ENCODE measurements around the gene IRF7.

Gene IRF7

GRCh38 chr11:567629-568292 is 48.0 kb downstream of the IRF7 start:
- H3K36me3 ChIP-seq (replicated peaks; ENCODE audit: low read depth, low read length), result peaks cover 23% of the 10 kb centered on the region
- peaks cover 16% of the 10 kb centered on the region for H3K79me2 ChIP-seq (ENCODE audit: low read length)
- no peak overlapping the region for H2AFZ ChIP-seq (ENCODE audit: low read depth, low read length)
- peaks cover 14% of the 10 kb centered on the region for H3K4me1 ChIP-seq (ENCODE audit: low read length)
- no peak overlapping the region for H3K27ac ChIP-seq (ENCODE audit: low read length)
- H3K4me3 ChIP-seq (ENCODE audit: low read length), result peak overlapping the region; percentile 86
- peak overlapping the region; percentile 94 for H3K4me2 ChIP-seq (ENCODE audit: low read length)
- H3K9me3 ChIP-seq (ENCODE audit: insufficient read depth, low read length), result no peaks in the 10 kb centered on the region
- TF ChIP-seq CTCF (IDR thresholded peaks at IDR 0.05; ENCODE audit: low read depth, low read length), result no peak
- TF ChIP-seq EZH2phosphoT487 (IDR thresholded peaks at IDR 0.05; ENCODE audit: low read depth), result no peak
- peak overlapping the region; percentile 71 for H3K9ac ChIP-seq (ENCODE audit: low read length)
- no peaks in the 10 kb centered on the region for H3K27me3 ChIP-seq (ENCODE audit: low read depth, low read length)
- H4K20me1 ChIP-seq (ENCODE audit: insufficient read depth, low read length), result peaks cover 21% of the 10 kb centered on the region

- peaks cover 16% of the 10 kb centered on the region for H3K79me2 ChIP-seq (ENCODE audit: low read length)
- H2AFZ ChIP-seq (ENCODE audit: low read depth, low read length), result no peak overlapping the region
- H3K9ac ChIP-seq (ENCODE audit: low read length), result peak overlapping the region; percentile 71
- H4K20me1 ChIP-seq (ENCODE audit: insufficient read depth, low read length), result peaks cover 21% of the 10 kb centered on the region
- H3K4me2 ChIP-seq (ENCODE audit: low read length), result peak overlapping the region; percentile 94
- peaks cover 14% of the 10 kb centered on the region for H3K4me1 ChIP-seq (ENCODE audit: low read length)
- no peak for TF ChIP-seq CTCF (IDR thresholded peaks at IDR 0.05; ENCODE audit: low read depth, low read length)
- no peak for TF ChIP-seq EZH2phosphoT487 (IDR thresholded peaks at IDR 0.05; ENCODE audit: low read depth)
- peak overlapping the region; percentile 86 for H3K4me3 ChIP-seq (ENCODE audit: low read length)
- no peaks in the 10 kb centered on the region for H3K27me3 ChIP-seq (ENCODE audit: low read depth, low read length)
- no peak overlapping the region for H3K27ac ChIP-seq (ENCODE audit: low read length)
- H3K9me3 ChIP-seq (ENCODE audit: insufficient read depth, low read length), result no peaks in the 10 kb centered on the region
- H3K36me3 ChIP-seq (replicated peaks; ENCODE audit: low read depth, low read length), result peaks cover 23% of the 10 kb centered on the region
These were observed 48.6 kb downstream of the IRF7 start for GRCh38 chr11:567011-567628.

GRCh38 chr11:565921-566509 is 49.7 kb downstream of the IRF7 start:
- no peaks in the 10 kb centered on the region for H3K27me3 ChIP-seq (ENCODE audit: low read depth, low read length)
- H2AFZ ChIP-seq (ENCODE audit: low read depth, low read length), result no peak overlapping the region
- no peak overlapping the region for H3K9ac ChIP-seq (ENCODE audit: low read length)
- H3K79me2 ChIP-seq (ENCODE audit: low read length), result peaks cover 24% of the 10 kb centered on the region
- no peak overlapping the region for H3K27ac ChIP-seq (ENCODE audit: low read length)
- no peaks in the 10 kb centered on the region for H3K9me3 ChIP-seq (ENCODE audit: insufficient read depth, low read length)
- peaks cover 20% of the 10 kb centered on the region for H3K4me1 ChIP-seq (ENCODE audit: low read length)
- H3K4me3 ChIP-seq (ENCODE audit: low read length), result no peak overlapping the region
- peaks cover 23% of the 10 kb centered on the region for H3K36me3 ChIP-seq (replicated peaks; ENCODE audit: low read depth, low read length)
- no peak overlapping the region for H3K4me2 ChIP-seq (ENCODE audit: low read length)
- peaks cover 25% of the 10 kb centered on the region for H4K20me1 ChIP-seq (ENCODE audit: insufficient read depth, low read length)
- no peak for TF ChIP-seq EZH2phosphoT487 (IDR thresholded peaks at IDR 0.05; ENCODE audit: low read depth)
- TF ChIP-seq CTCF (IDR thresholded peaks at IDR 0.05; ENCODE audit: low read depth, low read length), result no peak

- no peaks in the 10 kb centered on the region for H3K27me3 ChIP-seq (ENCODE audit: low read depth, low read length)
- no peak overlapping the region for H3K4me3 ChIP-seq (ENCODE audit: low read length)
- H3K9me3 ChIP-seq (ENCODE audit: insufficient read depth, low read length), result no peaks in the 10 kb centered on the region
- TF ChIP-seq EZH2phosphoT487 (IDR thresholded peaks at IDR 0.05; ENCODE audit: low read depth) (no peak), CTCF (IDR thresholded peaks at IDR 0.05; ENCODE audit: low read depth, low read length) (no peak)
- peaks cover 24% of the 10 kb centered on the region for H3K4me1 ChIP-seq (ENCODE audit: low read length)
- no peak overlapping the region for H3K4me2 ChIP-seq (ENCODE audit: low read length)
- no peak overlapping the region for H3K9ac ChIP-seq (ENCODE audit: low read length)
- peaks cover 25% of the 10 kb centered on the region for H4K20me1 ChIP-seq (ENCODE audit: insufficient read depth, low read length)
- no peak overlapping the region for H2AFZ ChIP-seq (ENCODE audit: low read depth, low read length)
- peaks cover 23% of the 10 kb centered on the region for H3K36me3 ChIP-seq (replicated peaks; ENCODE audit: low read depth, low read length)
- H3K27ac ChIP-seq (ENCODE audit: low read length), result no peak overlapping the region
- H3K79me2 ChIP-seq (ENCODE audit: low read length), result peaks cover 24% of the 10 kb centered on the region
These were observed 51.8 kb downstream of the IRF7 start for GRCh38 chr11:563812-564578.
